HG03064 (cell line): Measurements from ENCODE around the gene PPP1R3F.
A peak's percentile ranks its signal among the peaks of the same experiment; 100 is the strongest.

Source experiments
- ATAC-seq: cut with Tn5 transposase; IDR thresholded peaks from one replicate; pipeline ENCODE4 v1.9.1; 2021; ENCODE audit warnings: low read depth; ENCODE audit not compliant: unreplicated experiment

Gene PPP1R3F

DNA sequence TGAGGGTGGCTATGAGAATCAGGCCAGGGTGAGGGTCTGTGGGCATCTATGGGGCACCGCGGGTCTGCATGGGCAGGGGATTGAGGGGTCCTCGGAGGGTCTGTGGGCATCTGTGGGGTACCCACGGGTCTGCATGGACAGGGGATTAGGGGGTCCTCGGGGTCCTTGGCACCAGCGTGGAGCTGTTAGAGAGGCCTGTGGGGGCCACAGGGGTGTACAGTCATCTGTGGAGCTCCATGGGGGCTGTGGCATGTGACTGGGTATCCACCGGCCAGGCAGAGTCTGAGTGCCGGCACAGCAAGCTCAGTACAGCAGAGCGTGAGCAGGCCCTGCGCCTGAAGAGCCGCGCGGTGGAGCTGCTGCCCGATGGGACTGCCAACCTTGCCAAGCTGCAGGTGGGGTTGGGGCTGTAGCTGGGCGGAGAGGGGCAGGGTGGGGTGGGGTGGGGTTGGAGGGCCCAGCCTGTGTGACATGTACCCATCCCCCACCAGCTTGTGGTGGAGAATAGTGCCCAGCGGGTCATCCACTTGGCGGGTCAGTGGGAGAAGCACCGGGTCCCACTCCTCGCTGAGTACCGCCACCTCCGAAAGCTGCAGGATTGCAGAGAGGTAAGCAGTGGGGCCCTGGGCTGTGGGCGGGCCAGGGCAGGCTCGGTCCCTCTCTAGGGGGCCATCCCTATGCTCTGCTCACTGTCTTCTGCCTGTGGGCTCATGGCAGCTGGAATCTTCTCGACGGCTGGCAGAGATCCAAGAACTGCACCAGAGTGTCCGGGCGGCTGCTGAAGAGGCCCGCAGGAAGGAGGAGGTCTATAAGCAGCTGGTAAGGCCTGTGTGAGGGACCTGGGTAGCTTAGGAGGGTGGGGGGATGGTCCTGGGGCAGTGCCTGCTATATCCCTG, 21.4 kb upstream of the PPP1R3F start:
- ATAC-seq, result no peak

DNA sequence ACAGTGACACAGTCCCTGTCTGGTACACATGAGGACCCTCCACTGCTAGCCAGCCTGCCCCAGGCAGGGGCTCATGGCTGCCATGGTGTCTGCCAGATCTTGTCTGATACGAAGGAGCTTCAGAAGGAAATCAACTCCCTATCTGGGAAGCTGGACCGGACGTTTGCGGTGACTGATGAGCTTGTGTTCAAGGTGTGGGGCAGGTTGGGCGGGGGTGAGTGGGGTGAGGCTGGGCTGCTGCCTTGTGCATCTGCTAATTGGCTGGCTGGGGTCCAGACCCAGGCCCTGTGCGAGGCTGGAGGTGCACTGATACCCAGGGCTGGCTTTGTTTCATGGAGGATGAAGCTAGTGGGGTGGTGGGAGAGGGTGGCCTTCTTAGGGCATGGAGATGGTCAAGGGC, 20.5 kb upstream of the PPP1R3F start:
- no peak for ATAC-seq

DNA sequence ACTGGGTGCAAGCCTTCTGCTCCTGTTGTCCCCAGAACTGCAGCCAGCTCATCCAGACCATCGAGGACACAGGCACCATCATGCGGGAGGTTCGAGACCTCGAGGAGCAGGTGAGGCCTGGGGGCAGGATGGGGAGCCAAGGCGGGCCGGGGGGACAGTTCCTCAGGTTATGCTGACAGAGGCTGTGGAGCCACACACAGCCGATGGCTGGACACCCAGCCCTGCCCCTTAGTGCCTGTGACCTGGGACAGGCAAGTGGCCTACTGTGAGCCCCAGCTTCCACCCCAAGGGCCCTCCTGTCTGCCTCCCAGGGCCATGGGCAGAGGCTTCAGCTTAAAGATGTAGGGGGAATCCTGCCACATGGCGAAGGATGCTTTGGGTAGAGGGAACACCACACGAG, 20.0 kb upstream of the PPP1R3F start:
- ATAC-seq, result no peak

DNA sequence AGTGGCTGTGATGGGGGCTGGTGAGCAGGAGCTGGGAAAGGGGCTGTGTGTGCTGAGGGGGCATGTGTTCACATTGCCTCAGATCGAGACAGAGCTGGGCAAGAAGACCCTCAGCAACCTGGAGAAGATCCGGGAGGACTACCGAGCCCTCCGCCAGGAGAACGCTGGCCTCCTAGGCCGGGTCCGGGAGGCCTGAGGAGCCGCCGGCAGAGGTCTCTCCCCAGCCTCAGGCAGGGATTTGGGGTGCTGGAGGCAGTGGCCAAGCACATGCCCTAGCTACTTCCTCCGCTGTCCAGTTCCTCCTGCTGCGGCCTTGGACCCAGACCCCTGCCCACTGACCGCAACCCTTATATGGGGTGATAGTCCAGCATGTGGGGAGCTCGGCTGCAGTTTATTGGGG, 19.5 kb upstream of the PPP1R3F start:
- ATAC-seq, result no peak

DNA sequence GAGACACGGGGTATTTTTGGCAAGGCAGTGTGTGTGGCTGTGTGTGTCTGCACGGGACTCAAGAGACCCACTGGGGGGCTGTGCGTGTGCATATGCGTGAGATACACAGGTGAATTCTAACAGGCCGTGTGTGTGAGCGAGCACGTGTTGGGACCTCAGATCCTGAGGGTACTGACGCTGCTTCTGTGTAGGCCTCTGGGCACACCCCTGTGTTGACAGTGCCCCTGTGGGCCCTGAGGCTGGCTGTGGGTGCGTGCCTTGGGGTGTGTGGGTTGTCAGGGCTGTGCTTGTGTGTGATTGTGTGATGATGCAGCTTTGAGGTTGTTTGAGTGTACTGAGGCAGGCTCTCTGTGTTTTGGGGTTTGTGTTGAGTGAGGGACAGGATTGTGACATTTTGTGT, 19.0 kb upstream of the PPP1R3F start:
- no peak for ATAC-seq

DNA sequence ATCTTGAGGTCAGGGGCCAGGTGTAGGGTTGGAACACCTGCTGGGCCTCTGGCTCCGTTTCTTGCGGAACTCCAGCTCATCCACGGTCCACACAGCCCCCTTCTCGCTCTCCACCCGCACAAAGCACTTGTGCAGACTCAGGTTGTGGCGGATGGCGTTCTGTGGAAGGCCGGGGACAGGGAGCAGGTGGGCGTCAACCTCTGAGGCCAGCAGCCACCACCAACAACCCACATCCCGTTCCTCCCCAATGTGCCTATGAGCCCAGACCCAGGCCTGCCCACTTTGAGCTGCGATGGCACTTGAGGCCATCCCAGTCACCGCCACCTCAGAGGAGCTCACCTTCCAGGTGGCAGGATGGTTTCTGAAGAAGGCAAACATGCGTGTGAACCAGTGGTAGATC, 18.3 kb upstream of the PPP1R3F start:
- no peak for ATAC-seq

DNA sequence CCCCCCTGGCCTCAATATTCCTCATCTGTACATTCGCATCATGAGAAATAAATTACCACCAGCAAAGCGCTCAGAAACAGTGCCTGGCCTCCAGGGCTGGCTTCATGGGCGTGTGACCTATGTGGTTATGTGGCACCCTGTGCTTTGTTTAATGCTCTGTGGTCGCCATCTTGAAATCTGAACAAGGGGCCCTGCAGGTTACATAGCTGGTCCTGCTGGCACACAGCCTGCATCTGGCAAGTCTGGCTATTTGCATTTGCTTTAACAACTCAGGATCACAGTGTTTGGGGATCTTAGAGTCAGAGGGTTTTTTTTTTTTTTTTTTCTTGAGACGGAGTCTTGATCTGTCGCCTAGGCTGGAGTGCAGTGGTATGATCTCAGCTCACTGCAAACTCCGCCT, 15.0 kb upstream of the PPP1R3F start:
- ATAC-seq, result no peak

DNA sequence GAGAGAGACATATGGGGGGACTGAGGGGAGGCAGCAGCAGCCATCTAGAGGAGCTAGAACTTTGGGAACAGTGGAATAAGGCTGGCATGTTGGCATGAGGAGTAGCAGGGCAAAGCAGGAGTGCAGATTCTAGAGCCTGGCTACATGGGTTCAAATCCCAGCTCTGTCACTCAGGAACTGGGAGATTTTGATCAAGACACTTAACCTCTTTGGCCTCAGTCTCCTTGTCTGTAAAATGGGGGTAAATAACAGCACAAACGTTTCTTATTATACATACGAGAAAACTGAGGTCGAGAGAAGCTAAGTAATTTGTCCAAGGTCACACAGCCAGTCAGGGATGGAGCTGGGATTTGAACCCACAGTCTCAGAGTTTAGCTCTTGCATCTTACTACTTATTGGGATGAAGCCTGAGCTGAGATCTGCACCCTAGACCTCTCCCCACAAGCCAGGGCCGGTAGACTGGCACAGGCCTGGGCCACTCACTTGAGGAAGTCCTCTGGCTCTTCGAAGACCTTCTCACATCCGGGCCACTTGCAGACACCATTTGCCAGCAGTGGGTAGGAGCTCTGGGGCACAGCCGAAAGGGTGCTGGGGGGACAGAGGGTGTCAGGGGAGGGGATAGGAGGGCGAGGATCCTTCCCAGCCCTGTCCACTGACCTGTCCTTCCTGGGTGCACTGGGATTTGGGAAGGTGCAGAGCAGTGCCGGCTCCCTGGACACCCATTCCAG, 13.2 kb upstream of the PPP1R3F start:
- ATAC-seq, result no peak

DNA sequence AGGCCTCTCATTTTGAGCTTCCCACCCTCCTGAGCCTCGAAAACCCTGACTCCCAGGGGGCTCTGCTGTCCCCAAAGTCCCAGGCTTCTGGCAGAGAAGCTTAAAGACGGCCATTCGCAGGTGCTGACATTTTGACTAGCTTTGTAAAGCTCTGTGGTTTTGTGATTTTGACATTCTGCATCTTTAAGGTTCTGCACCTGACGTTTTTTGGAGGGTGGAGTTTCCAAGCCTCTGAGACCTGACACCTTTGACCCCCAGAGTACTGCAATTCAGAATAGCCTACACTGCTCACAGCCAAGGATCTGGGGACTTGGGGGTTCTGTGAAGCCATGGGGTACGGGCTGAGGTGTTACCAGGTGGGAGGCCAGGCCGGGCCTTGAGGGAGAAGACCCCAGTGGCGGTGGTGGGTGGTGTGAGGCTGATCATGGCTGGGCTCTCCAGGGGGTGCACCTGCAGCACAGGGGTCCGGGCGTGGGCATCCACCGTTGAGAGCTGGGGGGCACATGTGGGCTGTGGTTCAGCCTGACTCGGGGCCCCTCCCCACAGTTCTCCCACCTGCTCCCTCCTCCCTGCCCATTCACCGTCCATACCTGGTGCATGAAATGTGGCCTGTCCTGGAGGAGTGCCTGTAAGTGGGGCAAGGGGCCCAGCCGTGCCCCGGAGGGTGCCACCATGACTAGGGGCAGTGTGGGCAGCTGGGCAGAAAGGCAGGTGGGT, 12.4 kb upstream of the PPP1R3F start:
- ATAC-seq, result no peak

DNA sequence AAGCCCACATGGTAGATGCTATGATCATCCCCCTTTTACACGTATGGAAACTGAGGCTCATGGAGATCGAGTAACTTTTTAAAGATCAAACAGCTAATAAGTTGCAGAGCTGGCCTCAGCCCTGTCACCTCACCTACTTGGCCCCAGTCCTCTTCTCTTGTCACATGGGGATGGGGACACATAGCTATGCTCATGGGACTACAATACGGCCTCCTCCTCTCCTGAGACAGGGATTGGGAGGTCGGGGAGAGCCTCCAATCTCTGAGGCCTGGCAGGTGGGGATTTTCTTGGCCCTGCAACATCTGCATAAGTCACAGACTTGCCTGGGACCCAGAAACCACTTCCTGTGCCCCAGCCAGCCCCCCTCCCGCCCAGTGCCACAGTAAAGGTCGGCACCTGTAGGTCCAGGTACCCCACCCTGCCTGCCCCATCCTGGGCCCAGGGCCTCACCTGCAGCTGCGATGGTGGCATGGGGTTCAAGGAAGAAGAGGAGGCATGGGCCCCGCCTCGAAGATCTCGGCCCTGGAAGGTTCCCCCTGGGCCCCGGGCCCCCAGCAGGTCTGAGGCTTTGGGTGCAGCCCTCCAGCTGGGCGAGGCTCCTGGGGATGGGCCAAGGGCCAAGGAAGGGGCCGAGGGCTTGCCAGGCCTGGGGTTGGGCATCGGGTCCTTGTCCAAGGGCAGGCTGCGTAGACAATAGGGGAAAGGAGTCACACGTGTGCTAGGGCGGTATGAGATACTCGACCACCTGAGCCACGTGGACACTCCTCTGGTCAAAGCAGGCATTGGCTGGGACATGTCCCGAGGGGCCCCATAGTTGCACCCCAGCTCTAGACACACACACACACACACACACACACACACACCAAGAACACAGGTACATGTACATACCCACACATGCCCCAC, 11.5 kb upstream of the PPP1R3F start:
- ATAC-seq, result no peak

DNA sequence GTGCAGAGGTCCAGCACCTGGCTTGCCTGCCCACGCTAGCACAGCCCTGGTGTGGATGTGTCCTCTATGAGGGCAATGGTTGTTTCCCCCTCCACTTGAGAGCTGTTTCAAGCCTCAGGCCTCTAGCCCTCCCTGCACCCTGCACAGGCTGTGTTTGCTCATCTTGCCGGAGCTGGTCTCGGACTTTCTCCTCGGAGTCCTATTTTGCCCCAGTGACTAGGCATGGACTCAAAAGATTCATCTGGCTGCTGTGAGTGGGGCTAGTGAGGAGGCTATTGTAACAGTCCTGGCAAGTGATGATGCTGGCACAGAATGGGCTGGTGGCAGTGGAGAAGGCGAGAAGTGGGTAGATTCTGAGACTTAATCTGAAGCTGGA, 10.9 kb upstream of the PPP1R3F start:
- ATAC-seq, result no peak

DNA sequence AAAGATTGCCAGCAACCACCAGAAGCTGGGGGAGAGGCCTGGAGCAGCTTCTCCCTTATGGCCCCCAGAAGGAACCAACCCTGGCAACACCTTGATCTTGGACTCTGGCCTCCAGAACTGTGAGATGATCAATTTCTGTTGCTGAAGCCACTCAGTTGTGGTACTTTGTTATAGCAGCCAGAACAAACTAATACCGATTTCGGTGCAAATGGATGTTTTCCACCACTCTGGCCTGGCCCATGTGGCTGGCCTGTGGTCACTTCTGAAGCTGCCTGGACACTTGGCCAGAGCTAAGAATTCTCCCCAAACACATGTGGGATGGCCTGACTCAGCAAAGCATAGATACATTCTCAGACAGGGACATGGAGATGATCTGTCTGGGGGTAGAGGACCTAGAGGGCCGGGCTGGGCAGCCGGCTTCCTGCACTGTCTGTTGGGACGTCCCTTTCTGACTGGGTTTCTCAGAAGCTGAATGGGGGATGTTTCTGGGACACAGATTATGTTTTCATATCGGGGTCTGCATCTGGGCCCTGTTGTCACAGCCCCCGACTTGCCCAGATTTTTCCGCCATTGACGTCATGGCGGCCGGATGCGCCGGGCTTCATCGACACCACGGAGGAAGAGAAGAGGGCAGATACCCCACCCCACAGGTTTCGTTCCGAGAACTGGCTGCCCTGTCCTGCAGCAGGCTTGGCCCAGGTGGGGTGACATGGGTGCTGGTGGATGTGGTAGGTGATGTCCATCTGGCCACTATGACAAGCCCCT, 9.2 kb upstream of the PPP1R3F start:
- no peak for ATAC-seq

DNA sequence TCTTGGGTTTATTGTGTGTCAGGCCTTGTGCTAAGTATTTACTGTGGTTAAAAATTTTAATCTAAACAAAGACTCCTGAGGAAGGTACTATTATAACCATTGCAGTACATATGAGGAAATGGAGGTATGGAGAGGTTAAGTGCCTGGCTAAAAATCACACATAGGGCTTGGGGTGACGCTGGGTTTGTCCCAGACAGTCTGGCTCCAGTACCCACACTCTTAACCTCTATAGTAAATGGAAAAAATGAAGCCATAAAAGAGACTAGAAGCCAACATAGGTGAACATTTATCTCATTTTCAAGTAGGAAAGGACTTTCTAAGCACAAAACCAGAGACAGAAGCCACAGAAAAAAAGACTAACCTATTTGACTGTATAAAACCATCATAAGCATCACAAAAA, 7.0 kb upstream of the PPP1R3F start:
- no peak for ATAC-seq

DNA sequence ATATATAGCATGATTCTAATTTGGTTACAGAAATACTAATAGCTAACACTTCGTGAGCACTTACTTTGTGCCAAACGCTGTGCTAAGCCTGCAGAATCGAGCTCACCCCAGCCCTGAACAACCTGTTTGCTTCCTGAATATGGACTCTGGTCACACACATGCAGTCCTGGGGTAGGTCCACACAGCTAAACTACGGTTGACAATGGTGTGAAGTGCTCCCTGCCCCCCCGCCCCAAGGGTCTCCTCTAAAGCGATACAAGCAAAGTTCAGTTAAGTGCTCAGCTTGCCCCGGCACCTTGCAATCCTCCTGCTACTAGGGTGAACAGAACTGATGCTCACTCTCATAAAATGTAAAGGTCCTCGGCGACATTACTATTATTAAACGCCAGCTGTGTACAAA, 6.0 kb upstream of the PPP1R3F start:
- no peak for ATAC-seq

DNA sequence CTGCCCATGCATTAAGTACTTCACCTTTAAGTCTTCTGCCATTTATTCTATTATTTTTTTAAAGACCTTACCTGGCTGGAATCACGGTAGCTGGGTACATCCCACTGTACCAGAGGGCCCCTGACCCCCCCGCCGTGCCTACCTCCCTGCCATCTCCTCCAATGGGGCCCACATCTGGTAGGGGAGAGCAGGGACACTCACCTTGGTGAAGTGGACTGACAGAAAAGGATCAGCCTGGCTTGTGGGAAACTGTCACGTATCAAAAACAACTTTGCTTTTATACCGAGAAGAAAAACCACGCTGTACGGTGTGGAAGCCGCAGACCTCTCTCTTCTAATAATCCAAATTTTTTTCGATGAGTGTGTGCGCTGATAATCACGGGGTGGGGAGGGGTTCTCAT, 5.1 kb upstream of the PPP1R3F start, which contains the start of gene FOXP3:
Gene FOXP3, minus strand, starts transcription at position 251 of the 400 bp plus-strand sequence. CDS start 6,205 bp downstream, outside the sequence.
- ATAC-seq, result no peak

DNA sequence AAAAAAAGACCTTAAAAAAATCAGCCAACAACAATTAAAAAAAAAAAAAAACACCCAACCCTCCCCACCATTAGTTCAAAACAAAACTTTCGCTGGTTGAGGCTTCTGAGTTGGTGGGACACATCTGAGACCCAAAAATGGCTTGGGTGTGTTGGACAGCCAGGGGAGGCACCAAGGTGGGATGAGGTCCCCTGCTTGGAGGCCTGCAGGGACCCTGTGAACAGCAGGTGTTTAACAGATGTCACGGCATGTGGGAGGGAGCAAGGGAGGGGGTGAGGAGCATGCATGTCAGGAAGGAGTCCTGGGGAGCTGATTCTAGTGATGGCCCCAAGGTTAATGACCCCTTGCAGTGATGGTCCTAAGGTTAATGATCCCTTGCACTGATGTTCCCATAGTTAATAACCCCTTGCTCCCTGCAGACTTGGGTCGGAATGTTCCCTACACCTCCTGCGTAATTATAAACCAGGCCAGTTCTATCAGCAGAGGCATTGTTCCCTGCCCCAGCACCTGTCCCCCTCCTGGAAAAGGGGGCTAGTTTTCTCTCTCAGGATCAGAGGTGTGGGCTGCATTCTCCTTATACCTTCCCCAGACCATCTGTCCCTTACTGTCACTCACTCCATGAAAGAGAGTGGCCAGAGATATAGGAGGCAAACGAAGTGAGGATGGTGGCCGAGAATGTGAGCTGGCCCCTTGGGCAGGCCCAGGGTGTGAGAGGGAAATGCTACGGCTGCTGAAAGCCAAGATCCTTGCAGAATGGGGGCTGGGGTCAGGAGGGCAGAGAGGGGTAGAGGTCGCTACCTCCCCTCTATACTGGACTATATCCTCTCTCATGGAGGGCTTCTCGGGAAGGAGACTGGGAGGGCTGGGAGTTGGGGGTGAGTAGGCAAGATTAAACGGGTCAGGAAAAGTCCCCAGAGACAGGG, 2.8 kb upstream of the PPP1R3F start:
- no peak for ATAC-seq

DNA sequence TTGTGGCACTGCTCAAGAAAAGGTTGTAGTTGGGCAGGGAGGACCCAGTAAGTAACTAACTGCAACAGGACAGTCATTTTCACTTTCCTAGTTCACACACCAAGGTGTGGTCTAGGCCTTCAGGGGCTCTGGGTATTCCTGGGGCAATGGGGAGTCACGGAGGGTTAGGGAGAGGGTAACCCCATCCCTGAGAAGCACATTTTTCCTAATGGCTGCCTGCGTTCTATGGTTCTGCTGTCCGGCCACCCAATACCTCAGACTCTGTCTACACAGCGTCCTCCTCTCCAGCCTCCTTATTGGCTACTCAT, 937 bp upstream of the PPP1R3F start:
- ATAC-seq, result no peak

DNA sequence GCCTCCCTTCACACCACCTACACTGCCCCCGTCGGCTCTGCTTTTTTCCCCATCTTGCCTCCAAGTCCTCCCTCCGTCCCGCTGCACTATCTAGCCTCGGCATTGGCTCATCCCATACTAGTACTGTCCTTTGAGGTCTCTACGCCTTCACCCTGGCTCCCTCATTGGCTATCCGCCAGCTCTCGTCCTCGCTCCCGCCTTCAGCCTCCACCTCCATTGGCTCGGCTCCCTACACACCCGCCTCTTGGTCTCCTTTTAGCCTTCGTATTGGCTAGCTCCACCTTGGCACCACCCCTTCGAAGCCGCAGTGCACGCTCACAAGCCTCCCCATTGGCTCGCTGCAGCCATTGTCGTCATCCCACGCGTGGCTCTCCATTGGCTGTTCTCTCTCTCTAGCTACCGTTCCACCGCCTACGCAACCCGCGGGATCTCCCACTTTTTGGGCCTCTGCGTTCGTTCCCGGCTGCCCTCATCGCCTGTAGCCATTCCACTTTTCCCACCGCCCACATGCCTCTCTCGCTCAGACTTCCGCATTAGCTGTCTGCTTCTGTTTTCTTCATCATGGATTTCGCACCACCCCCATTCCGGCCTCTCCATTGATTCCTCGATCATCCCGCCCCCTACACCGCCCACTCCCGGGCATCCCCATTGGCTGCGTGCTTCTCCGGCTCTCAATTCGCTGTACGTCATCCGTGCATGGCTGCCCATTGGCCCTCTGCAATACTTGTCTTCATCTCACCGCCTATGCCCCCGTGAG, 405 bp upstream of the PPP1R3F start:
- peak; percentile 84 for ATAC-seq
